ENCODE results near the gene APPBP2.

GRCh38 chr17:60398227-60398959 is 127.6 kb downstream of the APPBP2 start:
- no peak for TF ChIP-seq POLR2AphosphoS5 (IDR thresholded peaks at IDR 0.05; ENCODE audit: low read depth, low read length)
- TF ChIP-seq REST (IDR thresholded peaks at IDR 0.05; ENCODE audit: insufficient read depth in 1 of 2, low read depth in 2 of 2, low read length in 2 of 2) = no peak
- no peak for TF ChIP-seq TAF1 (IDR thresholded peaks at IDR 0.05; ENCODE audit: borderline replicate concordance, insufficient read depth, low read length)
- no peak for TF ChIP-seq SIN3A (IDR thresholded peaks at IDR 0.05; ENCODE audit: borderline replicate concordance, insufficient read depth, low read length)
- no peak for TF ChIP-seq FOXP2 (optimal IDR thresholded peaks at IDR 0.05; ENCODE audit: borderline replicate concordance, extremely low read depth, extremely low read length, insufficient read depth)
